IPS-11a (cell line): ENCODE data around the gene ZNF626.
"Not testable (repeated sequence)": the region's sequence is repeated elsewhere in the genome, so short reads cannot be mapped to it uniquely, and the experiment has no call there.

Source experiments
- H3K4me3 ChIP-seq: one replicate; pipeline ENCODE4 v1.5.1; 2013; ENCODE audit warnings: low read depth, low read length, control low read depth

ZNF626 gene

GRCh38 chr19:20661150-20661819 is at the start of gene ZNF626:
Gene ZNF626 (minus strand): TSS chr19:20661571. CDS start chr19:20661446, 125 bp downstream.
- peak within 1 kb of the TSS; percentile 84 for H3K4me3 ChIP-seq

DNA sequence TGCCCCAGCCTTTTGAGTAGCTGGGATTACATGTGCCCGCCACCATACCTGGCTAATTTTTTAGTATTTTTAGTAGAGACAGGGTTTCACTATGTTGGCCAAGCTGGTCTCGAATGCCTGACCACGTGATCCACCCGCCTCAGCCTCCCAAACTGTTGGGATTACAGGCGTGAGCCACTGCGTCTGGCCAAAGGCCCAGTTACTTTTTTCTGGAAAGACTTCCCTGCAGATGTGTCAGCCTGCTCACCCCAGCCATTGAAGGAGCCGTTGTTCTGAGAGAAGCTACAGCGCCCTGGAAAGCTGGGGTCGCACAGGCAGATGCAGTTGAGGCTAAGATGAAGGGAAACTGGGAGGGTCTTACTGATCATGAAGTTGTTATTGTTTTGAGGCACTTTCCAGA is 7.9 kb upstream of the ZNF626 start:
- H3K4me3 ChIP-seq: no peak overlapping the region

DNA sequence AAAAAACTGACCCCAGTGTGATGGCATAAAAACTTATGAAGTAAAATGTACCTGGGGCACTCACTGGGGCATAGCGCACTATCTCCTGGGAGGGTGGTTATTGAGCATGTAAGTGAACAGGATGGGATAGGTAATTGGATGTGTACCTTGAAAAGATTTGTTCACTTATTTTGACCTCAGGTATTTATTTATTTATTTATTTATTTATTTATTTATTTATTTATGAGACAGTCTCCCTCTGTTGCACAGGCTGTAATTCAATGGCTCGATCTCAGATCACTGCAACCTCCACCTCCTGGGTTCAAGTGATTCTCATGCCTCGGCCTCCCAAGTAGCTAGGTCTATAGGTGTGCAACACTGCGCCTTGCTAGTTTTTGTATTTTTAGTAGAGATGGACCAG is 5.9 kb upstream of the ZNF626 start:
- no peak overlapping the region for H3K4me3 ChIP-seq

DNA sequence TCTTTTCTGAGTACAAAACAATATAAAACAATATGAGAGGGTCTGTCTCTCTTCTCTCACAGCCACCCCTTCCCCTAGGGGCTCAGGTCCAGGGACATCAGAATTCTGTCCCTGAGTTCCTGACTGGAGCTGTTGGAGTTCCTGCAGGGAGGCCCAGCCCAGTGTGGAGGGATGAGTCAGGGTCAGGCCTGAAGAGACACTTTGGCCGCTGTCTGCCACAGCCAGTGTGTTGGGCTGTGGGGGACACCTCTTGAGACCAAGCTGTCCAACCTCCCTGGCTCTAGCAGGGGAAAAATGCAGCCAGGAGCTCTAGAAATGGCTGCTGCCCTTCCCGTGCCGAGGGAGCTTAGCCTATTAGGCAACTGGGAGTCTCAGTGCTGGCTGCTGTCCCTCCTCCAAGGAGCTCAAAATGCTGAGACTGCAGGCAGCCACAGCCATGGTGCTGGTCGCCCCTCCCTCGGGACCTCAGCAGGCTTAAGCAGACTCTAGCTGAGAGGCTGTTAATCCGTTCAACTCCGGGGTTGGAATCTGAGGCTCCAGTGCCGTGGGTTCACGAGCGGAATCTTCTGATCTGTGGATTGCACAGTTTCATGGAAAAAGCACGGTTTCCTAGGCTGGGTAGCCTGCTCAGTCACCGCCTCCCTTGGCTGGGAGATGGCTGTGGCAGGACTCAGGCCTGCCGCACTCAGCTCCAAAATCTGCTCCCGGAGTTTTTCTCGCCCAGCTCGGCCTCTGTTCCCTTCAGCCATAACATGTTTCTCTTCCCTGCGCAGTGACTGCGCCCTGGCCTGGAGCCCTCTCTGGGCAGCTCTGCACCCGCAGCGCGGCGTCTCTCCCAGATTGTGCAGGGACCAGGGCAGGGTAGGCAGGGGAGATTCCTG is 3.8 kb upstream of the ZNF626 start:
- no peak overlapping the region for H3K4me3 ChIP-seq

GRCh38 chr19:20664475-20664874 is 3.1 kb upstream of the ZNF626 start:
- not testable (repeated sequence) for H3K4me3 ChIP-seq

DNA sequence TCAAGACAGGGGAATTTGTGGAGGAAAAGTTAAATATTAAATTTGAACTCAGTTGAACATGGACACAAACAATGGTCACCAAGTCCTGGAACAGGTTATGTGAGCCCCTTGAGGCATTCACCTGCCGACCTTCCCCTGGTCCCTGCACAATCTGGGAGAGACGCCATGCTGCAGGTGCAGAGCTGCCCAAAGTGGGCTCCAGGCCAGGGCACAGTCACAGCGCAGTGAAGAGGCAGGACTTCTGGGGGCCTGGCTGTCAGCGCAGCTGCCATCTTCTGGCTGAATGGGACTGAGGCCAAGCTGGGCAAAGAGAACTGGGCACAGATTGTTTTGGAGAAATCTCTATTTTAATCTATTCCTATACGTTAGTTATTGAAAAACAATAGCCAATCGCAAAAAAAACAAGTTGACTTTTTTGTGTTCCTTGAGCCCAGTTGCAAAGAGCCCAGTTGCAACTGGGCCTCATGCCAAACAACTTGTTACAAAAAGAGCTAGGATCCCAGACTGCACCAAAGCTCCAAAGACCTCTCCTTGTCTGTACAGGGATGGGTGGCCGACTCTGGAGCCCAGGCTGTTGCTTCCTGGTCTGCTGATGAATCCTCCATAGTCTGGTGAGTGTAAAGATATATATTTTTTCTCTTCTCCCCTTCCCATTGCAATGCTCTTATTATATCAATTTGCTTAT is 1.2 kb upstream of the ZNF626 start:
- H3K4me3 ChIP-seq: no peak overlapping the region

- H3K4me3 ChIP-seq: peak overlapping the region; percentile 84
Measured at GRCh38 chr19:20660473-20661140, 764 bp downstream of the ZNF626 start.

- H3K4me3 ChIP-seq: no peak overlapping the region
Measured at GRCh38 chr19:20640545-20640944, 20.8 kb downstream of the ZNF626 start.

- H3K4me3 ChIP-seq: no peak overlapping the region
Measured at GRCh38 chr19:20640023-20640422, 21.3 kb downstream of the ZNF626 start.

DNA sequence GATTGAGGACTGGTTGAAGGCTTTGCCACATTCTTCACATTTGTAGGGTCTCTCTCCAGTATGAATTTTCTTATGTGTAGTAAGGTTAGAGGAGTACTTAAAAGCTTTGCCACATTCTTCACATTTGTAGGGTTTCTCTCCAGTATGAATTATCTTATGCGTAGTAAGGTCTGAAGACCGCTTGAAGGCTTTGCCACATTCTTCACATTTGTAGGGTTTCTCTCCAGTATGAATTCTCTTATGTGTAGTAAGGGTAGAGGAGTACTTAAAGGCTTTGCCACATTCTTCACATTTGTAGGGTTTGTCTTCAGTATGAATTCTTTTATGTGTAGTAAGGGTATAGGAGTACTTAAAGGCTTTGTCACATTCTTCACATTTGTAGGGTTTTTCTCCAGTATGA is 36.8 kb downstream of the ZNF626 start:
- not testable (repeated sequence) for H3K4me3 ChIP-seq

- H3K4me3 ChIP-seq: no peak overlapping the region
Measured at GRCh38 chr19:20616071-20616470, 45.3 kb downstream of the ZNF626 start.

- H3K4me3 ChIP-seq: not testable (repeated sequence)
Measured at GRCh38 chr19:20614971-20615370, 46.4 kb downstream of the ZNF626 start.

DNA sequence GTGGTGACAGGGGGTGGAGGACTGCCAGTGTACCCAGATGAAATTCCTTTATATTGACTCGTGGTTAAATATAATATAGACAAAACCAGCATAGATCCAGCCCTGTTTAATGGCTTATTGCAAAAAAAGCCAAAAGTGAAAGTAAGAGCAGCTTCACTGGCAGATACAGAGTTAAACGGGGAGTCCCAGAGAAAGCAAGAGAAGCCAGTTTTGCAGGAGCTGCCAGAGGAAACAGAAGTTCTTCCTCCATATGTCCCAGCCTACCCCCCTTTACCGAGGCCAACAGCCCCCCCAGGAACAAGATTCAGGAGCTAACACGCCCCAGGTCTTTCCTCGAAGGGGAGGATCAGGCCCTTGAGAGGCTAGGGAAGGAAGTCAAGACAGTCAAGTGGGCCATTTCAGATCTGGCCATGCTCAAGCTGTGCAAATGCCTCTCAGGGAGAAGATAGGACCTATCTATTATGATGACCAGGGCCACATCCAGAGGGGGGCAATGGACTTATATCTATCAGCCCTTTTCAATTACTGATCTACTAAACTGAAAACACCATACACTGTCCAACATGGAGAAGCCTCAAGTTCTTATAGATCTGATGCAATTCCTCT is 48.6 kb downstream of the ZNF626 start:
- no peak overlapping the region for H3K4me3 ChIP-seq

DNA sequence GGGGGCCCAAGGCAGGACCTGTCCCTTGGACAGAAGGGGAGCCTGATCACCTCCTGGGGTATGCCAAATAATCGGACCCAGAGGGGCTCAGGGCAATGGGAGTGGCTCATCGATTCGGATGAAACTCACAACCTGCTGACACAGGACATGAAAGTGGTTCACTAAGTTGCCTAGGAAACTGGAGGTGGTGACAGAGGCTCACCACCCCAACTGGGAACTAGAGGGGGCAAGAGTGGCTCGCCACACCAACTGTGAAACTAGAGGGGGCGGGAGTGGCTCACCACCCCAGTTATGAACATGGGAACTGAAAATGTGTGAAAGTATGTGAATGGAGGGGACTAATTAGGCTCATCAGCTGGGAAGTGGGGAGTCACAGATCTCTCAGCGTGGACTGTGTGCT is 49.5 kb downstream of the ZNF626 start:
- no peak overlapping the region for H3K4me3 ChIP-seq

DNA sequence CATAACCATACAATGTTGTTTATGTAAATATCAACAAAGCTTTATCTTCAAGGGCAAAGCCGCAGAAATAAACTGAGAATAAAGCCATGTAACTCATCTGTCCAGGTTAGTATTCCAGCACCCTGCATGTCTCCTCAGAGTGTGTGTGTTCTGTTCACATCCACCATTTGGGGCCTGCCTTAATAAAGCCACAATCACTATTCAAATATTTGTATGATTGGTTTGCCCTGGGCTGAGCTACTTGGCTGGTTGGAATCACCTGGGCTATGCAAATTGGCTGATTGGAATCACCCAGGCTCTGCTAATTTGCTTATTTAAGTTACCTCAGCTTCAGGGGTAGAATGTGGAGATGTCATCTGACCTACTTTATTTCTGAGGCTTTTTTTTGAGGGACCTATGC is 53.4 kb downstream of the ZNF626 start:
- no peak overlapping the region for H3K4me3 ChIP-seq
